SU-DHL-6 (cell line): ENCODE measurements around the gene RBM6.

Experiments
- H2AFZ ChIP-seq: fragments of 200-600 bp; sonication (generic); 2 replicates; pipeline ENCODE4 v1.6.1; 2014; ENCODE audit warnings: low read depth, mild to moderate bottlenecking, moderate library complexity, mixed read lengths, antibody characterized with exemption, low read length; ENCODE audit not compliant: severe bottlenecking
- H3F3A ChIP-seq: fragments of 200-600 bp; shearing (Covaris generic); 2 replicates; pipeline ENCODE4 v1.6.0; 2016; ENCODE audit warnings: antibody characterized with exemption, mild to moderate bottlenecking; ENCODE audit not compliant: insufficient read depth
- H3K27ac ChIP-seq: fragments of 200-600 bp; sonication (generic); 2 replicates; pipeline ENCODE4 v1.5.1; 2016; ENCODE audit warnings: low read depth, mild to moderate bottlenecking, low read length, moderate library complexity, mixed read lengths
- H3K27me3 ChIP-seq: fragments of 200-600 bp; sonication (generic), shearing (Covaris generic); 2 replicates; pipeline ENCODE4 v1.6.0; 2014; ENCODE audit warnings: mild to moderate bottlenecking, low read length
- H3K36me3 ChIP-seq: fragments of 200-600 bp; sonication (generic); 2 replicates; pipeline ENCODE4 v1.6.1; 2014; ENCODE audit warnings: mild to moderate bottlenecking, low read length, mixed read lengths
- H3K4me2 ChIP-seq: fragments of 300-600, 200-600 bp; shearing (Covaris generic), sonication (generic); 2 replicates; pipeline ENCODE4 v1.6.0; 2014; ENCODE audit warnings: low read length, low read depth, mild to moderate bottlenecking; ENCODE audit not compliant: poor library complexity, severe bottlenecking
- H3K4me3 ChIP-seq: fragments of 200-600 bp; sonication (generic); 2 replicates; pipeline ENCODE4 v1.5.1; 2014; ENCODE audit warnings: antibody characterized with exemption, low read length, mild to moderate bottlenecking, mixed read lengths; ENCODE audit not compliant: insufficient read depth, poor library complexity, severe bottlenecking
- H3K79me2 ChIP-seq: fragments of 200-600 bp; sonication (generic); 2 replicates; pipeline ENCODE4 v1.6.1; 2014; ENCODE audit warnings: mild to moderate bottlenecking, low read length, moderate library complexity; ENCODE audit not compliant: insufficient read depth
- H3K9ac ChIP-seq: fragments of 200-600 bp; sonication (generic); 2 replicates; pipeline ENCODE4 v1.7.0; 2014; ENCODE audit warnings: mild to moderate bottlenecking, low read length
- H3K9me2 ChIP-seq: fragments of 200-600 bp; sonication (generic); replicated peaks from 2 replicates; pipeline ENCODE4 v1.6.1; 2014; ENCODE audit warnings: low read length; ENCODE audit not compliant: insufficient read depth
- H3K9me3 ChIP-seq: fragments of 200-600 bp; sonication (generic); 2 replicates; pipeline ENCODE4 v1.6.1; 2014; ENCODE audit warnings: low read length, mixed read lengths; ENCODE audit not compliant: insufficient read depth
- H4K20me1 ChIP-seq: fragments of 200-600 bp; sonication (generic); 2 replicates; pipeline ENCODE4 v1.6.1; 2014; ENCODE audit warnings: low read depth, mild to moderate bottlenecking, antibody characterized with exemption, low read length, moderate library complexity, mixed read lengths
- CTCF ChIP-seq: fragments of 200-600 bp; sonication (generic); IDR thresholded peaks from one replicate; pipeline ENCODE4 v1.5.1; 2017; ENCODE audit warnings: antibody characterized with exemption, mild to moderate bottlenecking, low read length, moderate library complexity; ENCODE audit not compliant: insufficient read depth, poor library complexity, severe bottlenecking
- EZH2phosphoT487 ChIP-seq: fragments of 200-600 bp; sonication (generic), shearing (Covaris generic); conservative IDR thresholded peaks from 2 replicates; pipeline ENCODE4 v1.6.1; 2018; ENCODE audit warnings: mild to moderate bottlenecking, antibody characterized with exemption, low read length, moderate library complexity, mixed read lengths

Gene RBM6

GRCh38 chr3:49952924-49953323 lies 13.0 kb downstream of the RBM6 start:
- no peaks in the 10 kb centered on the region for H3K27me3 ChIP-seq
- peaks cover 100% of the 10 kb centered on the region for H3K79me2 ChIP-seq
- H3K9me2 ChIP-seq: no peaks in the 10 kb centered on the region
- no peaks in the 10 kb centered on the region for H3K9me3 ChIP-seq
- no peaks in the 10 kb centered on the region for H3K36me3 ChIP-seq
- H3K9ac ChIP-seq: no peak overlapping the region
- peaks cover 26% of the 10 kb centered on the region for H3F3A ChIP-seq
- TF ChIP-seq CTCF (no peak), EZH2phosphoT487 (no peak)
- peak overlapping the region; percentile 40; the same call in 1 of the 2 replicates for H3K27ac ChIP-seq
- H3K4me2 ChIP-seq: no peak overlapping the region
- no peak overlapping the region for H3K4me3 ChIP-seq
- no peaks in the 10 kb centered on the region for H4K20me1 ChIP-seq
- no peak overlapping the region for H2AFZ ChIP-seq

- H3K9me2 ChIP-seq: no peaks in the 10 kb centered on the region
- no peak for TF ChIP-seq CTCF
- TF ChIP-seq EZH2phosphoT487: no peak
- H3K4me2 ChIP-seq: peak overlapping the region; percentile 24
- no peak overlapping the region for H2AFZ ChIP-seq
- H3K27ac ChIP-seq: peak overlapping the region; percentile 67
- no peak overlapping the region for H3K9ac ChIP-seq
- H4K20me1 ChIP-seq: no peaks in the 10 kb centered on the region
- H3F3A ChIP-seq: peaks cover 28% of the 10 kb centered on the region
- no peaks in the 10 kb centered on the region for H3K36me3 ChIP-seq
- H3K4me3 ChIP-seq: no peak overlapping the region
- no peaks in the 10 kb centered on the region for H3K27me3 ChIP-seq
- H3K9me3 ChIP-seq: no peaks in the 10 kb centered on the region
- peaks cover 100% of the 10 kb centered on the region for H3K79me2 ChIP-seq
These were observed 15.7 kb downstream of the RBM6 start for GRCh38 chr3:49955636-49956035.

- no peak overlapping the region for H3K27ac ChIP-seq
- H3K4me3 ChIP-seq: no peak overlapping the region
- peaks cover 84% of the 10 kb centered on the region for H3K79me2 ChIP-seq
- peaks cover 20% of the 10 kb centered on the region for H3F3A ChIP-seq
- no peaks in the 10 kb centered on the region for H3K27me3 ChIP-seq
- no peaks in the 10 kb centered on the region for H3K9me2 ChIP-seq
- H3K9me3 ChIP-seq: no peaks in the 10 kb centered on the region
- TF ChIP-seq CTCF (no peak), EZH2phosphoT487 (no peak)
- H2AFZ ChIP-seq: no peak overlapping the region
- no peak overlapping the region for H3K9ac ChIP-seq
- peaks cover 4% of the 10 kb centered on the region; the same call in 1 of the 2 replicates for H4K20me1 ChIP-seq
- peaks cover 21% of the 10 kb centered on the region for H3K36me3 ChIP-seq
- no peak overlapping the region for H3K4me2 ChIP-seq
These were observed 26.4 kb downstream of the RBM6 start for GRCh38 chr3:49966233-49966942.
